Measurements from ENCODE around the gene RNF157. TPM values are rescaled to one million over a fixed set of nuclear protein-coding genes. Genes with fewer than 3 reads are reported as not detected.

RNF157 gene
- total and polyA plus RNA-seq, 2 of the 13 experiments (the other 11 are each of a cell fraction or from before 2014, with no cell fraction given), result 0.44 to 1.5 TPM

DNA sequence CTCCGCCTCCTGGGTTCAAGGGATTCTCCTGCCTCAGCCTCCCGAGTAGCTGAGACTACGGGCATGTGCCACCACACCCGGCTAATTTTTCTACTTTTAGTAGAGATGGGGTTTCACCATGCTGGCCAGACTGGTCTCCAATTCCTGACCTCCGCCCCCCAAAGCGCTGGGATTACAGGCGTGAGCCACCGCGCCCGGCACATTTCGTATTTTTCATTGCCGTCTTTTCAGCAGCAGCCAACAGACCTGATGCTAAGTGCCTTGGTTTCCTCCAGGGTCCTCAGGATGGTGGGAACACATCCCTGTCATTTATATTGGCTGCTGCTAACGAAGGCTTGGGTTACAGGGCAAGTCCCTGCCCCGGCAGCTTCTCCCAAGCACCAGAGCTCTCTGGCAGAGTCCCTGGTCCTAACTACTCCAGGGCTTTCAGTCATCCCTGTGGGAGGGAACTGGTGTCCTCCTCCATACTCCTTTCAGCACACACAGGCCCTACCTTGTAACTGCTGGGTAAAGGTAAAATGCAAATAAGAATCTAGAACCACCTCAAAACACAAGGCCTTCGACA, 1.5 kb upstream of the RNF157 start:
- H3K27ac ChIP-seq (ENCODE audit: extremely low read length, insufficient read depth, low read length), result no peak overlapping the region
- DNase-seq (ENCODE audit: low spot score) (no peak), FAIRE-seq (no peak), ATAC-seq (no peak)
- in situ Hi-C loops (cut with HindIII; ENCODE audit: extremely low pct_ligation_motif_present, low pct_unique_long_range_greater_than_20kb) (no loop called here), intact Hi-C loops (cut with micrococcal nuclease; ENCODE audit: unreplicated experiment) (no loop called here)
- no peaks in the 10 kb centered on the region for H4K20me1 ChIP-seq (ENCODE audit: insufficient read depth, low read length)
- no peak overlapping the region for H2AFZ ChIP-seq (ENCODE audit: low read length)
- POLR2A ChIA-PET, result interaction anchor here (0.9 to 1.7 kb wide), 5 partner anchors 10 to 25 kb away, joined by 4 to 6 read pairs (median 5); partner anchors contain the start of gene UBALD2
- H3K4me1 ChIP-seq (ENCODE audit: insufficient read depth, low read length), result peaks cover 59% of the 10 kb centered on the region
- H3K79me2 ChIP-seq (ENCODE audit: insufficient read depth, low read length), result no peaks in the 10 kb centered on the region
- 70% methylated on average over 15 of the region's 15 CpGs for WGBS (ENCODE audit: low lambda C conversion rate)
- no peak for TF ChIP-seq PTBP1 (IDR thresholded peaks at IDR 0.05; ENCODE audit: low read depth, low read length, poor library complexity, severe bottlenecking)
- peak; percentile 30; the same call in 1 of the 2 replicates for TF ChIP-seq ZMYM3 (CRISPR knock-in tag; IDR thresholded peaks at IDR 0.05)
- TF ChIP-seq, protein P1, sequence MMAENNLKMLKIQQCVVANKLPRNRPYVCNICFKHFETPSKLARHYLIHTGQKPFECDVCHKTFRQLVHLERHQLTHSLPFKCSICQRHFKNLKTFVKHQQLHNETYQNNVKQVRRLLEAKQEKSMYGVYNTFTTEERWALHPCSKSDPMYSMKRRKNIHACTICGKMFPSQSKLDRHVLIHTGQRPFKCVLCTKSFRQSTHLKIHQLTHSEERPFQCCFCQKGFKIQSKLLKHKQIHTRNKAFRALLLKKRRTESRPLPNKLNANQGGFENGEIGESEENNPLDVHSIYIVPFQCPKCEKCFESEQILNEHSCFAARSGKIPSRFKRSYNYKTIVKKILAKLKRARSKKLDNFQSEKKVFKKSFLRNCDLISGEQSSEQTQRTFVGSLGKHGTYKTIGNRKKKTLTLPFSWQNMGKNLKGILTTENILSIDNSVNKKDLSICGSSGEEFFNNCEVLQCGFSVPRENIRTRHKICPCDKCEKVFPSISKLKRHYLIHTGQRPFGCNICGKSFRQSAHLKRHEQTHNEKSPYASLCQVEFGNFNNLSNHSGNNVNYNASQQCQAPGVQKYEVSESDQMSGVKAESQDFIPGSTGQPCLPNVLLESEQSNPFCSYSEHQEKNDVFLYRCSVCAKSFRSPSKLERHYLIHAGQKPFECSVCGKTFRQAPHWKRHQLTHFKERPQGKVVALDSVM (CRISPR knock-in tag; IDR thresholded peaks at IDR 0.05), result peak; percentile 79
- TF ChIP-seq ARID2 (CRISPR knock-in tag; IDR thresholded peaks at IDR 0.05; ENCODE audit: borderline replicate concordance), result 0 out of 2 replicates have a peak, but pooled peaks have one; percentile 16
- no peak for TF ChIP-seq THAP11 (CRISPR knock-in tag; IDR thresholded peaks at IDR 0.05)
- no peak for TF ChIP-seq KMT2B (CRISPR knock-in tag; IDR thresholded peaks at IDR 0.05)
- 0 out of 2 replicates have a peak, but pooled peaks have one; percentile 23 for TF ChIP-seq CBX2 (IDR thresholded peaks at IDR 0.05; ENCODE audit: low read depth, low read length)
- no peak for TF ChIP-seq CBX2 (CRISPR knock-in tag; IDR thresholded peaks at IDR 0.05; ENCODE audit: low read depth)
- TF ChIP-seq BORCS8-MEF2B (CRISPR knock-in tag; IDR thresholded peaks at IDR 0.05), result 0 out of 2 replicates have a peak, but pooled peaks have one; percentile 14
- TF ChIP-seq, protein P2, sequence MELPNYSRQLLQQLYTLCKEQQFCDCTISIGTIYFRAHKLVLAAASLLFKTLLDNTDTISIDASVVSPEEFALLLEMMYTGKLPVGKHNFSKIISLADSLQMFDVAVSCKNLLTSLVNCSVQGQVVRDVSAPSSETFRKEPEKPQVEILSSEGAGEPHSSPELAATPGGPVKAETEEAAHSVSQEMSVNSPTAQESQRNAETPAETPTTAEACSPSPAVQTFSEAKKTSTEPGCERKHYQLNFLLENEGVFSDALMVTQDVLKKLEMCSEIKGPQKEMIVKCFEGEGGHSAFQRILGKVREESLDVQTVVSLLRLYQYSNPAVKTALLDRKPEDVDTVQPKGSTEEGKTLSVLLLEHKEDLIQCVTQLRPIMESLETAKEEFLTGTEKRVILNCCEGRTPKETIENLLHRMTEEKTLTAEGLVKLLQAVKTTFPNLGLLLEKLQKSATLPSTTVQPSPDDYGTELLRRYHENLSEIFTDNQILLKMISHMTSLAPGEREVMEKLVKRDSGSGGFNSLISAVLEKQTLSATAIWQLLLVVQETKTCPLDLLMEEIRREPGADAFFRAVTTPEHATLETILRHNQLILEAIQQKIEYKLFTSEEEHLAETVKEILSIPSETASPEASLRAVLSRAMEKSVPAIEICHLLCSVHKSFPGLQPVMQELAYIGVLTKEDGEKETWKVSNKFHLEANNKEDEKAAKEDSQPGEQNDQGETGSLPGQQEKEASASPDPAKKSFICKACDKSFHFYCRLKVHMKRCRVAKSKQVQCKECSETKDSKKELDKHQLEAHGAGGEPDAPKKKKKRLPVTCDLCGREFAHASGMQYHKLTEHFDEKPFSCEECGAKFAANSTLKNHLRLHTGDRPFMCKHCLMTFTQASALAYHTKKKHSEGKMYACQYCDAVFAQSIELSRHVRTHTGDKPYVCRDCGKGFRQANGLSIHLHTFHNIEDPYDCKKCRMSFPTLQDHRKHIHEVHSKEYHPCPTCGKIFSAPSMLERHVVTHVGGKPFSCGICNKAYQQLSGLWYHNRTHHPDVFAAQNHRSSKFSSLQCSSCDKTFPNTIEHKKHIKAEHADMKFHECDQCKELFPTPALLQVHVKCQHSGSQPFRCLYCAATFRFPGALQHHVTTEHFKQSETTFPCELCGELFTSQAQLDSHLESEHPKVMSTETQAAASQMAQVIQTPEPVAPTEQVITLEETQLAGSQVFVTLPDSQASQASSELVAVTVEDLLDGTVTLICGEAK (IDR thresholded peaks at IDR 0.05), result no peak
- TF ChIP-seq, protein P2 (CRISPR knock-in tag; IDR thresholded peaks at IDR 0.05), result 0 out of 2 replicates have a peak, but pooled peaks have one; percentile 6
- no TSS peak for BruUV-seq (replicated peaks)
- CTCF ChIA-PET (ENCODE audit: low intra/inter-chr PET ratio, low total read pairs), result no interaction called here
- no peak overlapping the region for H3K4me3 ChIP-seq (replicated peaks in 1 of 3; ENCODE audit: insufficient read depth in 1 of 3, low read depth in 2 of 3, low read length in 3 of 3)
- no peaks in the 10 kb centered on the region for H3K9me3 ChIP-seq (ENCODE audit: low read length)
- no peak overlapping the region for H3K9ac ChIP-seq (ENCODE audit: insufficient read depth, low read depth, low read length)
- no peak overlapping the region for H3K4me2 ChIP-seq (ENCODE audit: low read depth, low read length)
- no peaks in the 10 kb centered on the region for H3K36me3 ChIP-seq (replicated peaks in 1 of 2; ENCODE audit: control insufficient read depth in 1 of 2, insufficient read depth in 2 of 2, low read length in 2 of 2)
- peaks cover 12 to 52% of the 10 kb centered on the region in 2 experiments; a peak in 4 of 5 replicates for H3K27me3 ChIP-seq (ENCODE audit: control insufficient read depth in 1 of 2, insufficient read depth in 2 of 2, low read length in 2 of 2)
